Keratinocyte (primary cell): ENCODE results near the gene SIVA1.

ENCODE experiments used
- EZH2 ChIP-seq: IDR thresholded peaks from one replicate; pipeline ENCODE4 v1.6.1; 2012; ENCODE audit warnings: inconsistent platforms, mild to moderate bottlenecking, low read length, moderate library complexity
- TF ChIP-seq, protein P1 (sequence below), 3 experiments: IDR thresholded peaks in 1 of 3; conservative IDR thresholded peaks in 1 of 3; optimal IDR thresholded peaks in 1 of 3; 2 replicates in 2 of 3; 3 replicates in 1 of 3; pipeline versions ENCODE3 to v1.5.1; 2011; ENCODE audit warnings: low read length in 3 of 3, mild to moderate bottlenecking in 3 of 3, moderate library complexity in 2 of 3, control low read depth in 1 of 3, inconsistent platforms in 1 of 3; ENCODE audit not compliant: insufficient read depth in 2 of 3; ENCODE audit errors: extremely low read depth in 1 of 3

GRCh38 chr14:104738375-104739019, 14.4 kb upstream of the SIVA1 start:
- TF ChIP-seq, protein P1, sequence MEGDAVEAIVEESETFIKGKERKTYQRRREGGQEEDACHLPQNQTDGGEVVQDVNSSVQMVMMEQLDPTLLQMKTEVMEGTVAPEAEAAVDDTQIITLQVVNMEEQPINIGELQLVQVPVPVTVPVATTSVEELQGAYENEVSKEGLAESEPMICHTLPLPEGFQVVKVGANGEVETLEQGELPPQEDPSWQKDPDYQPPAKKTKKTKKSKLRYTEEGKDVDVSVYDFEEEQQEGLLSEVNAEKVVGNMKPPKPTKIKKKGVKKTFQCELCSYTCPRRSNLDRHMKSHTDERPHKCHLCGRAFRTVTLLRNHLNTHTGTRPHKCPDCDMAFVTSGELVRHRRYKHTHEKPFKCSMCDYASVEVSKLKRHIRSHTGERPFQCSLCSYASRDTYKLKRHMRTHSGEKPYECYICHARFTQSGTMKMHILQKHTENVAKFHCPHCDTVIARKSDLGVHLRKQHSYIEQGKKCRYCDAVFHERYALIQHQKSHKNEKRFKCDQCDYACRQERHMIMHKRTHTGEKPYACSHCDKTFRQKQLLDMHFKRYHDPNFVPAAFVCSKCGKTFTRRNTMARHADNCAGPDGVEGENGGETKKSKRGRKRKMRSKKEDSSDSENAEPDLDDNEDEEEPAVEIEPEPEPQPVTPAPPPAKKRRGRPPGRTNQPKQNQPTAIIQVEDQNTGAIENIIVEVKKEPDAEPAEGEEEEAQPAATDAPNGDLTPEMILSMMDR (optimal IDR thresholded peaks at IDR 0.05 in 1 of 3, IDR thresholded peaks at IDR 0.05 in 1 of 3, conservative IDR thresholded peaks at IDR 0.05 in 1 of 3; ENCODE audit: extremely low read depth in 1 of 3, insufficient read depth in 2 of 3, low read length in 3 of 3) = no peak
- no peak for TF ChIP-seq EZH2
